Measurements from ENCODE around the gene MARCHF10.

MARCHF10 gene

DNA sequence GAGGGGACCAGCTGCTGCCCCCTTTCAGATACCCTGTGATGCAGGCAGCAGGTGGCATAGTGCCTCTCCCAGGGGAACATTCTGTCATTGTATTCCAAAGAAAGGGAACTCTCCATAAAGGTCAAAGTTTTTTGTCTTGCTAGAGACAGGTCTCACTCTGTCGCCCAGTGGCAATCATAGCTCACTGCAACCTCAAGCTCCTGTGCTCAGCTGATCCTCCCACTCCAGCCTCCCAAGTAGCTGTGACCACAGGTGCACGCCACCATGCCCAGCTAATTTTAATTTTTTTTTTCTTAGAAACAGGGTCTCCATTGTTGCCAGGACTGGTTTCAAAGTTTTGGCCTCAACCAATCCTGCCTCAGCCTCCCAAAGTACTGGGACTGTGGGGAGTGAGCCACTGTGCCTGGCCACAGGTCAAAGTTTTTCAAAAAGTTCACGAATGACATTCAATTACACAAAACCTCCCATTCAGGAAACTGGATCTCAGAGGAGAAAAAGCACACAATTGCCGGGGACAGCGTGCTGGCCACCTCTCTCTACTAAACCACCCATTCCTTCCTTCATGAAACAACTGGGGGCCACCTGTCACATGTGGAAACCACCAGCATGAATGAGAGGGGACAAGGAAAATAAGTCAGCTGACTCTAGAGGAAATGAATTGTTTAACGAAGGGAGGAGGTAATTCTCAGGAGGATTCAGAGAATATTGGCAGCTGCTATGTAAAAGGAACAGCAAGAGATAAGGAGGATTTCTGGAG, 80.0 kb downstream of the MARCHF10 start:
- no peak for DNase-seq
- Histone ChIP-seq H3K36me3 (replicated peaks) (no peaks in the 10 kb centered on the region), H3K4me3 (ENCODE audit: low read depth, low read length) (no peak overlapping the region), H3K27ac (no peak overlapping the region), H3K27me3 (replicated peaks) (no peaks in the 10 kb centered on the region)
- in situ Hi-C loops (cut with HindIII; ENCODE audit: low pct_ligation_motif_present, low sequenced_read_pairs), result no loop called here
- TF ChIP-seq, protein P1, sequence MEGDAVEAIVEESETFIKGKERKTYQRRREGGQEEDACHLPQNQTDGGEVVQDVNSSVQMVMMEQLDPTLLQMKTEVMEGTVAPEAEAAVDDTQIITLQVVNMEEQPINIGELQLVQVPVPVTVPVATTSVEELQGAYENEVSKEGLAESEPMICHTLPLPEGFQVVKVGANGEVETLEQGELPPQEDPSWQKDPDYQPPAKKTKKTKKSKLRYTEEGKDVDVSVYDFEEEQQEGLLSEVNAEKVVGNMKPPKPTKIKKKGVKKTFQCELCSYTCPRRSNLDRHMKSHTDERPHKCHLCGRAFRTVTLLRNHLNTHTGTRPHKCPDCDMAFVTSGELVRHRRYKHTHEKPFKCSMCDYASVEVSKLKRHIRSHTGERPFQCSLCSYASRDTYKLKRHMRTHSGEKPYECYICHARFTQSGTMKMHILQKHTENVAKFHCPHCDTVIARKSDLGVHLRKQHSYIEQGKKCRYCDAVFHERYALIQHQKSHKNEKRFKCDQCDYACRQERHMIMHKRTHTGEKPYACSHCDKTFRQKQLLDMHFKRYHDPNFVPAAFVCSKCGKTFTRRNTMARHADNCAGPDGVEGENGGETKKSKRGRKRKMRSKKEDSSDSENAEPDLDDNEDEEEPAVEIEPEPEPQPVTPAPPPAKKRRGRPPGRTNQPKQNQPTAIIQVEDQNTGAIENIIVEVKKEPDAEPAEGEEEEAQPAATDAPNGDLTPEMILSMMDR (IDR thresholded peaks at IDR 0.05; ENCODE audit: low read depth, low read length, missing control alignments), result peak; percentile 6

DNA sequence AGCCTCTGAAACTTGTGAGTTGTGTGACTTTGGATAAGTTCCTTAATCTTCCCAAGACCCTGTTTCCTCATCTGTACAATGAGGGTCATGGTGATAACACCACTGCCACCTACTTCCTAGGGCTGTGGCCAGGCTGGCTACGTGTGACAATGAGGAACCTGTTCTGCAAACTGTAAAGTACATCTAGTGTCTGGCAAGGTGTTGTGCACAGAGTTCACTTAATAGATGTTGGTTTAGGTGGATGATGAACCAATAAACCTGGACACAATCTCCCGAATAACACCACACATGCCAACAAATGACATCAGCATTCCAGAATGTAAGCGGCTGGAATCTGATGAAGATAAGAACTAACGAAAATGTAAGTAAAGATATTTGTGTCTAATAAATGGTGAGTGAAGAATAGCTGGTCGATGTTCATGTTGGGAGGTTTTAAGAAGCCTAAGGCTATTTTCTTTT, 82.3 kb downstream of the MARCHF10 start:
- H3K27me3 ChIP-seq (replicated peaks), result no peaks in the 10 kb centered on the region
- in situ Hi-C loops (cut with HindIII; ENCODE audit: low pct_ligation_motif_present, low sequenced_read_pairs), result no loop called here
- TF ChIP-seq, protein P1 (IDR thresholded peaks at IDR 0.05; ENCODE audit: low read depth, low read length, missing control alignments), result no peak
- no peak overlapping the region for H3K27ac ChIP-seq
- H3K36me3 ChIP-seq (replicated peaks), result no peaks in the 10 kb centered on the region
- H3K4me3 ChIP-seq (ENCODE audit: low read depth, low read length), result no peak overlapping the region
- DNase-seq, result peak; percentile 63

DNA sequence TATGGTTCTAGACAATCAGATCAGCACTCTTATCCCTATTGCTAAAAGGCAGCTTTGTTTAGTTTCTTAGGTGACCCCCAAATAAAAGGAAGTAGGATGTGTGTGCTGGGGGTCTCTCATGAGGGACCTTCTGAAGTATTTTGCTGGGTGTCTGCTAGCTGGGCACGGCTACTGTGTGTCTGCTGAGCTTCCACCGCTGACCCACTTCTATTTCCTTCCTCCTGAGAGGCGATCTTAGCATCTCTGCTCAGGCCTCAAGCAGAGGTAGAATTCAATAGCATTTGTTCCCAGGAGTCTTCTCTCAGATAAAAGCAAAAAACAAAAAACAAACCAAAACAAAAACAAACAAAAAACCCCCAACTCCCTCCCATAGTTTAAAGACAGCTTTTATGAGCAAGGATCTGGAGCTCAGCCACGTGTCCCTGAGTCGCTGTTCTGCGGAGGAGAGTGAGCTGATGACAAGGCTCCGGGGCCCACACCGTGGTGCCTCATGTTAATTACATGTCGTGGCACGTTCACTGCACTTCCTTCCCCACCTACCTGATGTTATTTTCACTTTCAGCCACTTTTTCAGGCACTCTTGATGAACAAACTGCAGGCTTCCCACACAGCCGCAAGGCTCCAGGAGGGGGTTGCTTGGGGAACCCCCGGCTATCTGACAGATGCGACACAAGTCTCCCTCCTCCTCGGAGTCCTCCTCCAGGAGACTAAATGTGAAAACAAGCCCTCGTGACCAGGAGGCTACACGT, 83.5 kb downstream of the MARCHF10 start:
- DNase-seq, result no peak
- H3K4me3 ChIP-seq (ENCODE audit: low read depth, low read length), result no peak overlapping the region
- no peaks in the 10 kb centered on the region for H3K36me3 ChIP-seq (replicated peaks)
- in situ Hi-C loops (cut with HindIII; ENCODE audit: low pct_ligation_motif_present, low sequenced_read_pairs), result no loop called here
- TF ChIP-seq, protein P1 (IDR thresholded peaks at IDR 0.05; ENCODE audit: low read depth, low read length, missing control alignments), result no peak
- H3K27ac ChIP-seq, result no peak overlapping the region
- no peaks in the 10 kb centered on the region for H3K27me3 ChIP-seq (replicated peaks)

DNA sequence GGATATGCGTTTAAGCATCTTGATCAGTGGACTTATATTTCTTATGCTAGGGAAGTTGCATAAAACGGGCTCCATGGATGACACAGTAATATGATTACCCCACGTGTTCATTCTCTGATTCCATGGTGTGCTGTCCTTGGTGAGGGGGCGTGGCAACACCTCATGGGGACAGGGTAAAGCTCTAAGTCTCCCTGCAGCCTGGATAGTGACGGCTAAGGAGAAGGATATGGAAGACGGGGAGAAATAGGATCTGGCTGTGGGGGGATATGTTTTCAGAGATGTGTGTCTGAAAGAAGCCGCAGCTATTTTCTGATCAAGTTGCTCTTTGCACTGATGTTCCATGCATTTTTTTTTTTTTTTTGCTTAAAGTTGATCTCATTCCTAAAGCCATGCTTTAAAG, 84.3 kb downstream of the MARCHF10 start:
- Histone ChIP-seq H3K27ac (no peak overlapping the region), H3K36me3 (replicated peaks) (no peaks in the 10 kb centered on the region), H3K4me3 (ENCODE audit: low read depth, low read length) (no peak overlapping the region), H3K27me3 (replicated peaks) (no peaks in the 10 kb centered on the region)
- DNase-seq, result no peak
- in situ Hi-C loops (cut with HindIII; ENCODE audit: low pct_ligation_motif_present, low sequenced_read_pairs), result no loop called here
- TF ChIP-seq, protein P1 (IDR thresholded peaks at IDR 0.05; ENCODE audit: low read depth, low read length, missing control alignments), result no peak

DNA sequence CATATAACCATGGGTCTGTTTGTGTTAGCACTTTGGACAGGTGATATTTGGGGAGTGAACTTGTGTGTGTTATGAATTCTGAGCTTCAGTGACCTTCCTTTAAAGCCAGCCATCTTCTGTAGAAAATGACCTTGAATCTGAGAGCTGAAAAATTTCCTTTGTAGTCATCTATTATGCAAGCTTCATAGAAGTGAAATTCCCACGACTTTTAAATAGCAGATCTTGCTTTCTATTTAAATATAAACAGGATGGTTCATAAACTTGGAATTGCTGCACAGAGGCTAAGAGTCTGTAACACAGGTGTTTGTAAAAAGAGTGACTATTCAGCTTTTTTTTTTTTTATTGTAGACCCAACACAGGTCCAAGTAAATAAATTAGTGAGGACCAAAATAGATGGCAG, 85.5 kb downstream of the MARCHF10 start:
- Histone ChIP-seq H3K27me3 (replicated peaks) (no peaks in the 10 kb centered on the region), H3K36me3 (replicated peaks) (no peaks in the 10 kb centered on the region), H3K27ac (no peak overlapping the region), H3K4me3 (ENCODE audit: low read depth, low read length) (no peak overlapping the region)
- in situ Hi-C loops (cut with HindIII; ENCODE audit: low pct_ligation_motif_present, low sequenced_read_pairs), result no loop called here
- DNase-seq, result no peak
- TF ChIP-seq, protein P1 (IDR thresholded peaks at IDR 0.05; ENCODE audit: low read depth, low read length, missing control alignments), result no peak

Data from brain microvascular endothelial cell (primary cell).